HEK293 (cell line): ENCODE results near the gene DBN1.

ENCODE experiments used
- CTCF ChIA-PET: fragments of 350-600 bp; formaldehyde crosslinking; extraction: SDS; loops from one replicate; lab custom pipeline; 2021; ENCODE audit warnings: antibody characterized with exemption; lab: Yijun Ruan, JAX
- POLR2A ChIA-PET: fragments of 300-600 bp; formaldehyde crosslinking; extraction: SDS; loops from one replicate; lab custom pipeline; 2020; ENCODE audit warnings: antibody characterized with exemption, inconsistent platforms; lab: Yijun Ruan, JAX
- H3K27ac ChIP-seq: fragments of 200-500 bp; sonication (Bioruptor generic); 2 replicates; pipeline ENCODE4 v1.5.1; 2014; ENCODE audit warnings: low read depth, low read length, control low read depth, inconsistent platforms; ENCODE audit errors: extremely low read depth
- H3K36me3 ChIP-seq, 2 experiments: fragments of 200-500 bp in 1 of 2; sonication (Bioruptor generic) in 1 of 2; 1 replicate in 1 of 2; 2 replicates in 1 of 2; pipeline ENCODE4 v1.5.1; 2014 to 2017; ENCODE audit warnings: inconsistent platforms in 2 of 2, low read length in 2 of 2; ENCODE audit not compliant: control insufficient read depth in 2 of 2, insufficient read depth in 1 of 2
- H3K4me1 ChIP-seq: fragments of 200-500 bp; sonication (Bioruptor generic); 2 replicates; pipeline ENCODE4 v1.5.1; 2014; ENCODE audit warnings: mild to moderate bottlenecking, low read length, inconsistent platforms; ENCODE audit not compliant: control insufficient read depth, insufficient read depth
- H3K4me3 ChIP-seq: 2 replicates; pipeline ENCODE4 v1.5.1; 2011; ENCODE audit warnings: low read depth, mild to moderate bottlenecking, control low read depth, low read length, moderate library complexity
- H3K9me3 ChIP-seq: fragments of 200-500 bp; sonication (Bioruptor generic); 2 replicates; pipeline ENCODE4 v1.5.1; 2014; ENCODE audit warnings: low read depth, low read length, inconsistent platforms; ENCODE audit not compliant: control insufficient read depth, insufficient read depth
- BCL11B ChIP-seq: fragments of 450-650 bp; formaldehyde crosslinking; IDR thresholded peaks from 2 replicates; pipeline ENCODE4 v1.5.1; 2016; ENCODE audit warnings: low read depth, missing biosample characterization, missing genetic modification characterization
- GLIS2 ChIP-seq: fragments of 450-650 bp; formaldehyde crosslinking; IDR thresholded peaks from 2 replicates; pipeline ENCODE4 v1.5.1; 2016; ENCODE audit warnings: missing biosample characterization, missing genetic modification characterization
- ZBTB11 ChIP-seq: fragments of 450-650 bp; formaldehyde crosslinking; conservative IDR thresholded peaks from 2 replicates; pipeline ENCODE4 v1.5.1; 2016; ENCODE audit warnings: low read depth, missing biosample characterization, missing genetic modification characterization
- ZBTB17 ChIP-seq: fragments of 450-650 bp; formaldehyde crosslinking; IDR thresholded peaks from 2 replicates; pipeline ENCODE4 v1.5.1; 2016; ENCODE audit warnings: missing biosample characterization, missing genetic modification characterization
- ZBTB26 ChIP-seq: fragments of 450-650 bp; formaldehyde crosslinking; optimal IDR thresholded peaks from 2 replicates; pipeline ENCODE3; 2016; ENCODE audit warnings: missing biosample characterization, mild to moderate bottlenecking, missing genetic modification characterization
- ZEB2 ChIP-seq: fragments of 450-650 bp; formaldehyde crosslinking; IDR thresholded peaks from 2 replicates; pipeline ENCODE4 v1.5.1; 2016; ENCODE audit warnings: missing biosample characterization, missing genetic modification characterization
- ZFP69B ChIP-seq: fragments of 450-650 bp; formaldehyde crosslinking; IDR thresholded peaks from 2 replicates; pipeline ENCODE4 v1.5.1; 2016; ENCODE audit warnings: missing biosample characterization, missing genetic modification characterization
- ZNF121 ChIP-seq: fragments of 450-650 bp; formaldehyde crosslinking; IDR thresholded peaks from 2 replicates; pipeline ENCODE4 v1.5.1; 2016; ENCODE audit warnings: missing biosample characterization, missing genetic modification characterization
- ZNF335 ChIP-seq: fragments of 450-650 bp; formaldehyde crosslinking; conservative IDR thresholded peaks from 2 replicates; pipeline ENCODE4 v1.5.1; 2016; ENCODE audit warnings: missing biosample characterization, missing genetic modification characterization
- ZNF600 ChIP-seq: fragments of 450-650 bp; formaldehyde crosslinking; IDR thresholded peaks from 2 replicates; pipeline ENCODE4 v1.5.1; 2016; ENCODE audit warnings: missing biosample characterization, missing genetic modification characterization
- ZNF645 ChIP-seq: fragments of 450-650 bp; formaldehyde crosslinking; IDR thresholded peaks from 2 replicates; pipeline ENCODE4; 2016; ENCODE audit warnings: missing biosample characterization, missing genetic modification characterization
- ZNF664 ChIP-seq: fragments of 450-650 bp; formaldehyde crosslinking; IDR thresholded peaks from 2 replicates; pipeline ENCODE4 v1.5.1; 2016; ENCODE audit warnings: missing biosample characterization, missing genetic modification characterization
- ZNF768 ChIP-seq: fragments of 450-650 bp; formaldehyde crosslinking; IDR thresholded peaks from 2 replicates; pipeline ENCODE4 v1.5.1; 2018; ENCODE audit warnings: missing biosample characterization, mild to moderate bottlenecking, missing genetic modification characterization
- ZXDB ChIP-seq: fragments of 450-650 bp; formaldehyde crosslinking; IDR thresholded peaks from 2 replicates; pipeline ENCODE4 v1.5.1; 2016; ENCODE audit warnings: missing biosample characterization, missing genetic modification characterization
- TF ChIP-seq, protein P1 (sequence below): fragments of 450-650 bp; formaldehyde crosslinking; IDR thresholded peaks from 2 replicates; pipeline ENCODE4 v1.5.0; 2017; ENCODE audit warnings: missing biosample characterization, missing genetic modification characterization, borderline replicate concordance
- TF ChIP-seq, protein P2 (sequence below): fragments of 450-650 bp; formaldehyde crosslinking; IDR thresholded peaks from 2 replicates; pipeline ENCODE4 v1.5.1; 2016; ENCODE audit warnings: missing biosample characterization, missing genetic modification characterization
- TF ChIP-seq, protein P3 (sequence below): fragments of 450-650 bp; formaldehyde crosslinking; IDR thresholded peaks from 2 replicates; pipeline ENCODE4 v1.5.1; 2016; ENCODE audit warnings: missing biosample characterization, missing genetic modification characterization
- TF ChIP-seq, protein P4 (sequence below): sonication (generic); formaldehyde crosslinking; IDR thresholded peaks from 2 replicates; pipeline ENCODE4 v1.8.1; 2022; ENCODE audit warnings: mild to moderate bottlenecking, moderate library complexity, missing genetic modification reagents

Gene DBN1

DNA sequence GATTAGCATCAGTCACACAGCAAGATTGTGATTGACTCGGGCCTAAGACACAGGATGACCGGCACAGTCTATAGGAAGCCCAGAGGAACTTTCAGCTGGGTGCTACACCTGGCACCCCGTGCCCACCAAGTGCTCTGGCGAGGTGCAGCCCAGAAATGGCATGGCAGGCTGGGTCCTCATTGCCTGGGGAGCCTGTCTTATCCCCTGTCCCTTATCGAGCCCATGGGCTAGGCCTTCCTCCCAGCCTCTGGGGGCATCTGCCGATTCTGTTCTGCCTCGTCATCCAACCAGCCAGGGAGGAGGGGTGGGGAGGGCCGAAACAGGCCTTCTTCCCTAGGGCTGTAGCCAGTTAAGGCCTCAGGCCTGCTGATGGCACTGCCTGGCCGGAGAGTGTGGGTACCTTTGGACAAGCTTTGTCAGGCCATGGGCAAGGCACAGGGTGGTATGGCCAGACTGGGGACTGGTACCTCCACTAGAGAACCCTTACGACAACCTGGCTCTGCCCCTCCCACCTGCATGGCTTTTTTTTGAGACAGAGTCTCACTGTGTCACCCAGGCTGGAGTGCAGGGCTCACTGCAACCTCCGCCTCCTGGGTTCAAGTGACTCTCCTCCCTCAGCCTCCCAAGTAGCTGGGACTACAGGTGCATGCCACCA is 45.4 kb downstream of the DBN1 start:
- Histone ChIP-seq H3K27ac (no peak overlapping the region), H3K4me3 (no peak overlapping the region), H3K36me3 (peaks cover 0 to 46% of the 10 kb centered on the region in 2 experiments; a peak in 1 of 3 replicates), H3K9me3 (no peaks in the 10 kb centered on the region), H3K4me1 (no peaks in the 10 kb centered on the region)
- TF ChIP-seq ZNF121 (tag by site-specific recombination) (no peak), ZNF600 (tag by site-specific recombination) (peak; percentile 52; the same call in 1 of the 2 replicates)
- ChIA-PET POLR2A (interaction anchor here (0.6 to 4.2 kb wide), 10 partner anchors 10 to 762 kb away, joined by 3 to 45 read pairs (median 8); partner anchors contain the start of gene DBN1), CTCF (interaction anchor here (0.5 to 5.2 kb wide), 7 partner anchors 20 to 59 kb away, joined by 3 to 40 read pairs (median 4); no protein-coding TSS in a partner anchor)

DNA sequence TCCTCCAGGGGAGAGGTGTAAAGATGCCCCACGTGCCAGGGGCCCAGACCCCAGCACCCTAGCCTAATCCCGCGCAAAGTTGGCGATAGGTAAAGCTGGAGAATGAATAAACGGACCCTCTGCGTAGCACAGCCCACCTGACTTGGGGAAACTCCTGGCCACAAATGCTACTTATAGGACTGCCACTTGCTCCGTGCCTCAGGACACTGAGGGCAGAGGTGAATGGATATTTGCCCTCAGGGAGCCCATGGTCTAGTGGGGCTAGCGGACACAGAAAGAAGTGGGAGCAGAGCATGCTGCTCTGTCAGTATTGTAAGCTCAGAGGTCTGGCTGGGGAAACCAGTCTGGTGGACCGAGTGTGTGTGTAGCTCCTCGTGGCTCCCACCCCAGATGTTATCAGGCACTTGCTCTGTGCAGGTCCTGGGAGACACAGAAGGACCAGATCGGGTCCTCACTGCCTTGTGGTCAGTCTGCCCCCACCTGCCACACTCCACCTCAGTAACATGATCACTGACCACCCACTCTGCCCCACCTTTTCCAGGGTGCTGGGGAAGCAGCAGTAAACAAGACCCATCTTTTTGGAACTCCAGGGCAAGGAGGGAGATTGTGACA is 46.1 kb downstream of the DBN1 start:
- Histone ChIP-seq H3K9me3 (no peaks in the 10 kb centered on the region), H3K4me3 (peak overlapping the region; percentile 89), H3K27ac (peak overlapping the region; percentile 98), H3K4me1 (no peaks in the 10 kb centered on the region), H3K36me3 (peaks cover 0 to 39% of the 10 kb centered on the region in 2 experiments; a peak in 1 of 3 replicates)
- POLR2A ChIA-PET: interaction anchor here (0.9 to 4.2 kb wide), 14 partner anchors 10 to 76 kb away, joined by 3 to 45 read pairs (median 10); partner anchors contain the start of genes DBN1, LMAN2 and PDLIM7
- CTCF ChIA-PET: interaction anchor here (0.6 to 5.2 kb wide), 6 partner anchors 20 to 242 kb away, joined by 3 to 40 read pairs (median 4); no protein-coding TSS in a partner anchor
- TF ChIP-seq ZFP69B (0 out of 2 replicates have a peak, but pooled peaks have one; percentile 49), ZNF645 (tag by site-specific recombination) (no peak), ZEB2 (tag by site-specific recombination) (0 out of 2 replicates have a peak, but pooled peaks have one; percentile 5), GLIS2 (tag by site-specific recombination) (peak; percentile 59; the same call in 1 of the 2 replicates), ZBTB26 (tag by site-specific recombination) (peak; percentile 7), ZNF768 (tag by site-specific recombination) (no peak), ZNF335 (peak; percentile 47; the same call in 1 of the 2 replicates), ZBTB11 (0 out of 2 replicates have a peak, but pooled peaks have one; percentile 17), ZNF664 (no peak), BCL11B (tag by site-specific recombination) (0 out of 2 replicates have a peak, but pooled peaks have one; percentile 6), ZXDB (tag by site-specific recombination) (peak; percentile 40; the same call in 1 of the 2 replicates), ZBTB17 (tag by site-specific recombination) (no peak)
- TF ChIP-seq, protein P1, sequence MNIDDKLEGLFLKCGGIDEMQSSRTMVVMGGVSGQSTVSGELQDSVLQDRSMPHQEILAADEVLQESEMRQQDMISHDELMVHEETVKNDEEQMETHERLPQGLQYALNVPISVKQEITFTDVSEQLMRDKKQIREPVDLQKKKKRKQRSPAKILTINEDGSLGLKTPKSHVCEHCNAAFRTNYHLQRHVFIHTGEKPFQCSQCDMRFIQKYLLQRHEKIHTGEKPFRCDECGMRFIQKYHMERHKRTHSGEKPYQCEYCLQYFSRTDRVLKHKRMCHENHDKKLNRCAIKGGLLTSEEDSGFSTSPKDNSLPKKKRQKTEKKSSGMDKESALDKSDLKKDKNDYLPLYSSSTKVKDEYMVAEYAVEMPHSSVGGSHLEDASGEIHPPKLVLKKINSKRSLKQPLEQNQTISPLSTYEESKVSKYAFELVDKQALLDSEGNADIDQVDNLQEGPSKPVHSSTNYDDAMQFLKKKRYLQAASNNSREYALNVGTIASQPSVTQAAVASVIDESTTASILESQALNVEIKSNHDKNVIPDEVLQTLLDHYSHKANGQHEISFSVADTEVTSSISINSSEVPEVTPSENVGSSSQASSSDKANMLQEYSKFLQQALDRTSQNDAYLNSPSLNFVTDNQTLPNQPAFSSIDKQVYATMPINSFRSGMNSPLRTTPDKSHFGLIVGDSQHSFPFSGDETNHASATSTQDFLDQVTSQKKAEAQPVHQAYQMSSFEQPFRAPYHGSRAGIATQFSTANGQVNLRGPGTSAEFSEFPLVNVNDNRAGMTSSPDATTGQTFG: no peak
- TF ChIP-seq, protein P2, sequence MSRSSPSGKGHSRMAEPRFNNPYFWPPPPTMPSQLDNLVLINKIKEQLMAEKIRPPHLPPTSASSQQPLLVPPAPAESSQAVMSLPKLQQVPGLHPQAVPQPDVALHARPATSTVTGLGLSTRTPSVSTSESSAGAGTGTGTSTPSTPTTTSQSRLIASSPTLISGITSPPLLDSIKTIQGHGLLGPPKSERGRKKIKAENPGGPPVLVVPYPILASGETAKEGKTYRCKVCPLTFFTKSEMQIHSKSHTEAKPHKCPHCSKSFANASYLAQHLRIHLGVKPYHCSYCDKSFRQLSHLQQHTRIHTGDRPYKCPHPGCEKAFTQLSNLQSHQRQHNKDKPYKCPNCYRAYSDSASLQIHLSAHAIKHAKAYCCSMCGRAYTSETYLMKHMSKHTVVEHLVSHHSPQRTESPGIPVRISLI: no peak
- TF ChIP-seq, protein P3, sequence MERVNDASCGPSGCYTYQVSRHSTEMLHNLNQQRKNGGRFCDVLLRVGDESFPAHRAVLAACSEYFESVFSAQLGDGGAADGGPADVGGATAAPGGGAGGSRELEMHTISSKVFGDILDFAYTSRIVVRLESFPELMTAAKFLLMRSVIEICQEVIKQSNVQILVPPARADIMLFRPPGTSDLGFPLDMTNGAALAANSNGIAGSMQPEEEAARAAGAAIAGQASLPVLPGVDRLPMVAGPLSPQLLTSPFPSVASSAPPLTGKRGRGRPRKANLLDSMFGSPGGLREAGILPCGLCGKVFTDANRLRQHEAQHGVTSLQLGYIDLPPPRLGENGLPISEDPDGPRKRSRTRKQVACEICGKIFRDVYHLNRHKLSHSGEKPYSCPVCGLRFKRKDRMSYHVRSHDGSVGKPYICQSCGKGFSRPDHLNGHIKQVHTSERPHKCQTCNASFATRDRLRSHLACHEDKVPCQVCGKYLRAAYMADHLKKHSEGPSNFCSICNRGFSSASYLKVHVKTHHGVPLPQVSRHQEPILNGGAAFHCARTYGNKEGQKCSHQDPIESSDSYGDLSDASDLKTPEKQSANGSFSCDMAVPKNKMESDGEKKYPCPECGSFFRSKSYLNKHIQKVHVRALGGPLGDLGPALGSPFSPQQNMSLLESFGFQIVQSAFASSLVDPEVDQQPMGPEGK (tag by site-specific recombination): 0 out of 2 replicates have a peak, but pooled peaks have one; percentile 33
- TF ChIP-seq, protein P4, sequence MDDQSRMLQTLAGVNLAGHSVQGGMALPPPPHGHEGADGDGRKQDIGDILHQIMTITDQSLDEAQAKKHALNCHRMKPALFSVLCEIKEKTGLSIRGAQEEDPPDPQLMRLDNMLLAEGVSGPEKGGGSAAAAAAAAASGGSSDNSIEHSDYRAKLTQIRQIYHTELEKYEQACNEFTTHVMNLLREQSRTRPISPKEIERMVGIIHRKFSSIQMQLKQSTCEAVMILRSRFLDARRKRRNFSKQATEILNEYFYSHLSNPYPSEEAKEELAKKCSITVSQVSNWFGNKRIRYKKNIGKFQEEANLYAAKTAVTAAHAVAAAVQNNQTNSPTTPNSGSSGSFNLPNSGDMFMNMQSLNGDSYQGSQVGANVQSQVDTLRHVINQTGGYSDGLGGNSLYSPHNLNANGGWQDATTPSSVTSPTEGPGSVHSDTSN (CRISPR knock-in tag): no peak
